ENCODE results near the gene VSTM5.
A peak's percentile ranks its signal among the peaks of the same experiment; 100 is the strongest.

Gene VSTM5

GRCh38 chr11:93849751-93850593 lies 446 bp downstream of the VSTM5 start:
- Mint-ChIP-seq H3K4me3 (no peak overlapping the region), H3K4me1 (peaks cover 3% of the 10 kb centered on the region), H3K27me3 (peaks cover 14% of the 10 kb centered on the region), H3K36me3 (ENCODE audit: low read depth) (no peaks in the 10 kb centered on the region), H3K9me3 (no peaks in the 10 kb centered on the region), H3K27ac (no peak overlapping the region)
- ATAC-seq (peak; percentile 26), DNase-seq (no peak)

GRCh38 chr11:93849201-93849600 lies 1.2 kb downstream of the VSTM5 start:
- H3K36me3 Mint-ChIP-seq (ENCODE audit: low read depth), result no peaks in the 10 kb centered on the region
- no peak for DNase-seq
- H3K27me3 Mint-ChIP-seq, result peaks cover 14% of the 10 kb centered on the region
- H3K9me3 Mint-ChIP-seq, result no peaks in the 10 kb centered on the region
- H3K4me1 Mint-ChIP-seq, result peaks cover 3% of the 10 kb centered on the region
- H3K4me3 Mint-ChIP-seq, result no peak overlapping the region
- no peak for ATAC-seq
- no peak overlapping the region for H3K27ac Mint-ChIP-seq

- peaks cover 3% of the 10 kb centered on the region for H3K4me1 Mint-ChIP-seq
- H3K4me3 Mint-ChIP-seq, result no peak overlapping the region
- no peaks in the 10 kb centered on the region for H3K36me3 Mint-ChIP-seq (ENCODE audit: low read depth)
- DNase-seq (no peak), ATAC-seq (no peak)
- H3K27ac Mint-ChIP-seq, result no peak overlapping the region
- H3K9me3 Mint-ChIP-seq, result no peaks in the 10 kb centered on the region
- peaks cover 15% of the 10 kb centered on the region for H3K27me3 Mint-ChIP-seq
These were observed 4.0 kb downstream of the VSTM5 start for GRCh38 chr11:93846411-93846810.

- Mint-ChIP-seq H3K4me1 (peaks cover 3% of the 10 kb centered on the region), H3K9me3 (no peaks in the 10 kb centered on the region), H3K27me3 (peaks cover 10% of the 10 kb centered on the region), H3K4me3 (no peak overlapping the region), H3K27ac (no peak overlapping the region), H3K36me3 (ENCODE audit: low read depth) (no peaks in the 10 kb centered on the region)
- DNase-seq (no peak), ATAC-seq (no peak)
These were observed 5.0 kb downstream of the VSTM5 start for GRCh38 chr11:93845181-93846092.

- H3K9me3 Mint-ChIP-seq, result no peaks in the 10 kb centered on the region
These were observed 5.8 kb downstream of the VSTM5 start for GRCh38 chr11:93844568-93844967.

GRCh38 chr11:93843906-93844305 lies 6.5 kb downstream of the VSTM5 start:
- Mint-ChIP-seq H3K4me3 (no peak overlapping the region), H3K36me3 (ENCODE audit: low read depth) (no peaks in the 10 kb centered on the region), H3K27ac (no peak overlapping the region), H3K9me3 (no peaks in the 10 kb centered on the region), H3K4me1 (no peaks in the 10 kb centered on the region), H3K27me3 (peaks cover 2% of the 10 kb centered on the region)
- DNase-seq (no peak), ATAC-seq (no peak)

More at GRCh38 chr11:93844568-93844967, 5.8 kb downstream of the VSTM5 start:
- DNase-seq, result no peak
- H3K27me3 Mint-ChIP-seq, result peaks cover 8% of the 10 kb centered on the region
- no peak overlapping the region for H3K4me3 Mint-ChIP-seq
- no peak overlapping the region for H3K27ac Mint-ChIP-seq
- peaks cover 2% of the 10 kb centered on the region for H3K4me1 Mint-ChIP-seq
- no peaks in the 10 kb centered on the region for H3K36me3 Mint-ChIP-seq (ENCODE audit: low read depth)
- ATAC-seq, result no peak

GRCh38 chr11:93842461-93842860 lies 8.0 kb downstream of the VSTM5 start:
- H3K4me3 Mint-ChIP-seq, result no peak overlapping the region
- no peaks in the 10 kb centered on the region for H3K9me3 Mint-ChIP-seq
- H3K36me3 Mint-ChIP-seq (ENCODE audit: low read depth), result no peaks in the 10 kb centered on the region
- H3K27me3 Mint-ChIP-seq, result peaks cover 2% of the 10 kb centered on the region
- no peak overlapping the region for H3K27ac Mint-ChIP-seq
- H3K4me1 Mint-ChIP-seq, result no peaks in the 10 kb centered on the region
- DNase-seq (no peak), ATAC-seq (no peak)

- Mint-ChIP-seq H3K27ac (no peak overlapping the region), H3K36me3 (ENCODE audit: low read depth) (no peaks in the 10 kb centered on the region), H3K4me3 (no peak overlapping the region), H3K9me3 (no peaks in the 10 kb centered on the region), H3K4me1 (no peaks in the 10 kb centered on the region), H3K27me3 (peaks cover 2% of the 10 kb centered on the region)
- no peak for ATAC-seq
- no peak for DNase-seq
These were observed 8.4 kb downstream of the VSTM5 start for GRCh38 chr11:93842034-93842433.

GRCh38 chr11:93841446-93841845 lies 9.0 kb downstream of the VSTM5 start:
- no peaks in the 10 kb centered on the region for H3K4me1 Mint-ChIP-seq
- H3K4me3 Mint-ChIP-seq, result no peak overlapping the region
- H3K9me3 Mint-ChIP-seq, result no peaks in the 10 kb centered on the region
- no peak for DNase-seq
- no peak overlapping the region for H3K27ac Mint-ChIP-seq
- H3K36me3 Mint-ChIP-seq (ENCODE audit: low read depth), result no peaks in the 10 kb centered on the region
- no peak for ATAC-seq
- peaks cover 2% of the 10 kb centered on the region for H3K27me3 Mint-ChIP-seq

- DNase-seq, result no peak
- Mint-ChIP-seq H3K36me3 (ENCODE audit: low read depth) (no peaks in the 10 kb centered on the region), H3K4me3 (no peak overlapping the region), H3K27ac (no peak overlapping the region), H3K27me3 (peaks cover 2% of the 10 kb centered on the region), H3K9me3 (no peaks in the 10 kb centered on the region), H3K4me1 (no peaks in the 10 kb centered on the region)
- no peak for ATAC-seq
These were observed 9.4 kb downstream of the VSTM5 start for GRCh38 chr11:93840981-93841380.

GRCh38 chr11:93840180-93840579 lies 10.2 kb downstream of the VSTM5 start:
- Mint-ChIP-seq H3K4me1 (no peaks in the 10 kb centered on the region), H3K36me3 (ENCODE audit: low read depth) (no peaks in the 10 kb centered on the region), H3K27me3 (peaks cover 2% of the 10 kb centered on the region), H3K9me3 (no peaks in the 10 kb centered on the region), H3K27ac (no peak overlapping the region), H3K4me3 (no peak overlapping the region)
- DNase-seq, result no peak
- no peak for ATAC-seq

- H3K27ac Mint-ChIP-seq, result no peak overlapping the region
These were observed 11.5 kb downstream of the VSTM5 start for GRCh38 chr11:93838967-93839366.

GRCh38 chr11:93832780-93833179 lies 17.6 kb downstream of the VSTM5 start:
- no peaks in the 10 kb centered on the region for H3K36me3 Mint-ChIP-seq (ENCODE audit: low read depth)
- ATAC-seq, result no peak
- DNase-seq, result no peak
- no peaks in the 10 kb centered on the region for H3K27me3 Mint-ChIP-seq
- H3K9me3 Mint-ChIP-seq, result no peaks in the 10 kb centered on the region
- H3K4me3 Mint-ChIP-seq, result no peak overlapping the region
- H3K4me1 Mint-ChIP-seq, result no peaks in the 10 kb centered on the region
- H3K27ac Mint-ChIP-seq, result no peak overlapping the region

More at GRCh38 chr11:93838967-93839366, 11.5 kb downstream of the VSTM5 start:
- Mint-ChIP-seq H3K27me3 (peaks cover 2% of the 10 kb centered on the region), H3K4me3 (no peak overlapping the region), H3K36me3 (ENCODE audit: low read depth) (no peaks in the 10 kb centered on the region), H3K4me1 (no peaks in the 10 kb centered on the region), H3K9me3 (no peaks in the 10 kb centered on the region)
- no peak for DNase-seq
- ATAC-seq, result no peak

GRCh38 chr11:93831343-93832127 lies 18.9 kb downstream of the VSTM5 start:
- DNase-seq, result no peak
- Mint-ChIP-seq H3K9me3 (no peaks in the 10 kb centered on the region), H3K4me3 (no peak overlapping the region), H3K27ac (no peak overlapping the region), H3K27me3 (peaks cover 4% of the 10 kb centered on the region), H3K36me3 (ENCODE audit: low read depth) (no peaks in the 10 kb centered on the region), H3K4me1 (no peaks in the 10 kb centered on the region)
- no peak for ATAC-seq
